Measurements from ENCODE around the gene NEU1.
A peak's percentile ranks its signal among the peaks of the same experiment; 100 is the strongest.
"Not testable (repeated sequence)": the region's sequence is repeated elsewhere in the genome, so short reads cannot be mapped to it uniquely, and the experiment has no call there.

NEU1 gene

GRCh38 chr6:31817929-31818511 lies 44.6 kb downstream of the NEU1 start:
- not testable (repeated sequence) for DNase-seq (ENCODE audit: low read depth)

GRCh38 chr6:31817133-31817928 lies 45.3 kb downstream of the NEU1 start:
- DNase-seq (ENCODE audit: low read depth) = not testable (repeated sequence)

- peak; percentile 83 for DNase-seq (ENCODE audit: low read depth)
Observed at GRCh38 chr6:31815025-31815838, 47.4 kb downstream of the NEU1 start, which contains the start of the genes HSPA1A and HSPA1L. HSPA1A (plus strand) TSS chr6:31815543; CDS start chr6:31815757, 214 bp downstream. HSPA1L (minus strand) TSS chr6:31815283; CDS start chr6:31811972, 3,311 bp downstream.

DNA sequence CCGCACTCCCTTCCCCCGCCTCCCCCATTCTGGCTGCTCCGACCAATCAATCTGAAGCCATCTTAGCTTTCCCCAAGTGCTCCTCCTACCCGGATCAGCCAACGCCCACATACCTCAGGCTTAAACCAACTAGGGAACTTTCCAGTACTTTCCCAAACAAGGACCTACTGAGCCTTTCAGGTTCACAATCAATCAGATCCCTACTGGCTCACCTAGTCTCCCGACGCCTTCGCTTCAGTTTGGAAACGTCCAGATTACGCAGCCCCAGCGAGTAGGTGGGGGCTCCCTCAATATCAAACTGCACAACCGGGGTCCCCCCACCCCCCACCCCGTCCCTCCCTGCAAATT lies 48.0 kb downstream of the NEU1 start:
- DNase-seq (ENCODE audit: low read depth) = peak; percentile 94

DNA sequence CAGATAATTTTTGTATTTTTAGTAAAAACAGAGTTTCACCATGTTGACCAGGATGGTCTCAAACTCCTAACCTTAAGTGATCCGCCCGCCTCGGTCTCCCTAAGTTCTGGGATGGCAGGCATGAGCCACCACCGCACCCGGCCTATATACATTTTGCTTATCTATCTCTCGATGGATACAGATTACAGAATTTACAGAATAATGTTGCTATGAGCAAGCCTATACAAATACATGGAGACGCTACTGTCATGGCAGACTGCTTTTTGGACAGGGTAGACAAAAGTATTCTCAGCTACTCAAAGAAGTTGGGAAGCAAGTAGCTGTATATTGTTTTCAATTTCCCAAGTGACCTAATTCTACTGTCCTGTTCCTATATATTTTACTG lies 49.2 kb downstream of the NEU1 start:
- no peak for DNase-seq (ENCODE audit: low read depth)

DNA sequence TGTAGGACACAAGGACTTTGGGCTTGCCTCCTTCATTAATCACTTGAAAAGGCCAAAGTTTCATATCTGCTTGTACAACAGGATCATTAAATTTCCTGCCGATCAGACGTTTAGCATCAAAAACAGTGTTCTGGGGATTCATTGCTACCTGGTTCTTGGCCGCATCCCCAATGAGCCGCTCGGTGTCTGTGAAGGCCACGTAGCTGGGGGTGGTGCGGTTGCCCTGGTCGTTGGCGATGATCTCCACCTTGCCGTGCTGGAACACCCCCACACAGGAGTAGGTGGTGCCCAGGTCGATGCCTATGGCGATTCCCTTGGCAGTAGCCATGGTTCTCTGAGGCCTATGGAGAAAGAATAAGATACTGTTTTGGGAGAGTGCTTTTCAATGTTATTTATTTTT lies 51.0 kb downstream of the NEU1 start:
- DNase-seq (ENCODE audit: low read depth) = no peak

- not testable (repeated sequence) for DNase-seq (ENCODE audit: low read depth)
Observed at GRCh38 chr6:31808599-31808998, 54.0 kb downstream of the NEU1 start.

Data from non-pigmented ciliary epithelial cell (primary cell).